Iris pigment epithelial cell (primary cell): ENCODE data around the gene CAMK1.

Experiments
- DNase-seq: peaks from one replicate; pipeline ENCODE4 v3.0.0-alpha.2; 2011; ENCODE audit warnings: low read depth

The CAMK1 gene

DNA sequence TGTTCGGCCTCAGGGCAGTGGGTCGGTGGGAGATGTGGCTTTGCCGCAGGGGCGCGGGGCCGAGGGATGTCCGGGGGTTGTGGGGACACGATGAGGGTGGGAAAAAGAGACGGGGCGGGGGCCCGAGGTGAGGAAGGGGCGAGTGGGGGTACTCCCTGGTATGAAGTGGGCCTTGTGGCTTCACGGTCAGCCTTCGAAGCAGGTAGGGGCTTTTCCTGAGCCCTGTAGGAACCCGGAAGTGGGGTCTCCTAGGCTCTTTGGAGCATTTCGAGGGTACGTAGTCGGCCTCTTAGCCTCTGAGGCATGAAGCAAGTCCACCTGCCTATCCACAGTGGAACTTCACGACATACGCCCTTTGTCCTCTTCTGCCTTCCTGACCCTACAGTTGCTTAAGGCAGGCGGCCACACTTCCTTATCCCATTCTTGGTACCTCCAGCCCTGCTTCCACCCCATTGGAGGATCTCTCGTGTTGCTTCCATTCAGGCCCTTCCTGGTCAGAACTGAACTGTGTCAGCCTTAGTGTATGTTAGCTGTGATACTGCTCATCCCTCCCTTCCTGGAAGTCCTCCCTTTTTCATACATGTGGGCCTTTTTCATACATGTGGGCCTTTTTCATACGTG lies 23.5 kb upstream of the CAMK1 start:
- DNase-seq = peak; percentile 68

DNA sequence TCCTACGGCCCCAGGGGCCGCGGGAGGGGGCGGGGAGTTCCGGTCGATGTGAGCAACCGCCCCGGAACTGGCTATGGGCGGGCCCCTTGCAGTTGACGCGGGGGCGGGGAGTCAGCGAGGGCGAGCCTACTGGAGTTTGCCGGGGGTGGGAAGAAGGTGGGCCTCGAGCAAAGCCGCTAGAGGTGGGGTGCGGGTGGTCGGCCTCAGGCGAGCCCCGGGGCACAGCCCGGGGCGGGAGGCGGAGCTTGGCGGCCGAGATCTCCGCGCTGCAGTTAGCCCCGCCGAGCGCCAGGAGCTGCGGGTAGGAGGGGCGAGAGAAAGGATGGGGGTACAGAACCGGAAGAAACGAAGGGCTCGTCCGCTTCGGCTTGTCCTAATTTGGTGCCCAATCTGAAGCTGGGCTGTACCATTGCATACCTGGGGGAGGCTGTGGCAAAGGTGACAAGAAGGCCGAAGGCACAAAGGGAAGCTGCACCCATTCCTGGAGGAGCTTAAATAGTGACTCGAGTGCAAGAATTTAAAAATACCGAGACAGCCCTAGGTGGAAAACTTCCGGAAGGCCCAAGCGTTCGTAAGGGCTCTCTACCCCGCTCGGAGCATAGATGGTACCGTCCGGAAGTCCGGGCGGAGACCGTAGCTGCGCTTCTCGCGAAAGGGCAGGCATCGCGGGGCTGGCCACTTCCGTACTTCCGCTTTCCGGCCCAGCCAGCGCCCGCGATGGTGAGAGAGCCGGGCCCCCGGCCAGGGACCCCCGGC lies 22.8 kb upstream of the CAMK1 start, which contains the start of the genes ARPC4 and TADA3:
Gene ARPC4 (plus strand): TSS at position 678 of the 756 bp plus-strand sequence. CDS start 40 bp downstream, at position 718.
Gene TADA3 (minus strand): TSS at position 69 of the 756 bp plus-strand sequence. CDS start 1,007 bp downstream, outside the sequence.
- peak; percentile 96 for DNase-seq

DNA sequence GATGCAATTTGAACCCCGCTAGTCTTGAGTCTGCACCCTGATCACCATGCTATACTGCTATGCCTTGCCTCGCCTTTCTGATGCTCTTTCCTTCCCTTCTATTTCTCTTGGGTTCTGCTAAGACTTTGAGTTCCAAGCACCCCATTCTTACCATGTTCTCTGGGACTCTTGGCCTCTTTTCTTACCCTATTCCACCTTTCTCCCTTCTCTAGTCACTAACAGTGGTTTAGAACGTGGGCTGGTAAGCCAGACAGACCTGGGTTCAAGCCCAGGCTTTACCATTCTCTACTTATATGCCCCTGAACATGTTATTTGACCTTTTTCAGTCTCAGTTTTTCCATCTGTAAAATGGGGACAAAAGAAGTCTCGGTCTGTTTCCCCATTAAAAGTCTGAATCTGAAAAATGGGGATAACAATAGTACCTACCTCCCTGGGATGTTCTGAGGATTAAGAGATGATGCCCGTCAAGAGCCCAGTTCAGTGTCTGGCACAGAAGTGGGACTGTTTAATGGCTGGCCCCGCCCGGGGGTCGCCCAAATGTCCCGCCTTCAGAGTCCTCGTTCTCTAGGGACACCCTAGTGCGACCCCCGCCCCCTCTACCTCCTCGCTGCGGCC lies 22.1 kb upstream of the CAMK1 start:
- no peak for DNase-seq

DNA sequence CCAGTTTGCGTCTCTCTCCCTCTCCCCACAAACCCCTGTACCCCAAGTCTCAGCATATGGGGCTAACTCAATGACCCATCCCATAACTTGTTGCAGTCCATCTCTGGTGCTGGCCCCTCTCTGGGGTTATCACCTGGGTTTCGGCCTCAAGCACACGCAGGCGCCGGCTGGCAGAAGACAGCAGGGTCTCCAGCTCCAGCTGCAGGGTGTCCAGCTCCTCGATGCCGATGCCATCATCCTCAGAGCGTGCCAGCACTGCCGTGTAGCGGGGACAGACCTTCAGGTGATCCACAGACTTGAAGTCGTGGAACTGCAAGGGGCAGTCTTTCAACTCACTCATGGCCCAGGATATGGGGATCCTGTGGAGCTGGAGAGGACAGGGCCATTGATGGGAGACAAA lies 21.4 kb upstream of the CAMK1 start:
- no peak for DNase-seq

DNA sequence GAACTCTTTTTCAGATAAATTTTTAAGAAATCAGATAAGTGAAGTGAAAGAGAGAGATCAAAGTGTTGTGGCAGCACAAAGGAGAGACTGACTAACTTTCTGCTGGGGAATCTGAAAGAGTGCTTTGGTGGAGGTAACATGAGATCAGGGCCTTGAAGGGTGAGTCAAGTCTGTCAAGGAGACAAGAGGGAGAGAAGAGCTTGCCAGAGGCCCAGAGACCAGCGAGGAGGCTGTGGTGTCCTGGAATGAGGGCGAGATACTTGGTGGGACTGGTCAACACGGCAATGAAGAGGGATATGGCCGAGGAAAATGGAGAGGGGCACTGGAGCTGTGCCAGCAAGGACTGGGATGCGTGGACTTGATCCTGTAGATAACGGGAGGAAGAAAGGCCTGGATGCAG lies 18.0 kb upstream of the CAMK1 start:
- peak; percentile 86 for DNase-seq

DNA sequence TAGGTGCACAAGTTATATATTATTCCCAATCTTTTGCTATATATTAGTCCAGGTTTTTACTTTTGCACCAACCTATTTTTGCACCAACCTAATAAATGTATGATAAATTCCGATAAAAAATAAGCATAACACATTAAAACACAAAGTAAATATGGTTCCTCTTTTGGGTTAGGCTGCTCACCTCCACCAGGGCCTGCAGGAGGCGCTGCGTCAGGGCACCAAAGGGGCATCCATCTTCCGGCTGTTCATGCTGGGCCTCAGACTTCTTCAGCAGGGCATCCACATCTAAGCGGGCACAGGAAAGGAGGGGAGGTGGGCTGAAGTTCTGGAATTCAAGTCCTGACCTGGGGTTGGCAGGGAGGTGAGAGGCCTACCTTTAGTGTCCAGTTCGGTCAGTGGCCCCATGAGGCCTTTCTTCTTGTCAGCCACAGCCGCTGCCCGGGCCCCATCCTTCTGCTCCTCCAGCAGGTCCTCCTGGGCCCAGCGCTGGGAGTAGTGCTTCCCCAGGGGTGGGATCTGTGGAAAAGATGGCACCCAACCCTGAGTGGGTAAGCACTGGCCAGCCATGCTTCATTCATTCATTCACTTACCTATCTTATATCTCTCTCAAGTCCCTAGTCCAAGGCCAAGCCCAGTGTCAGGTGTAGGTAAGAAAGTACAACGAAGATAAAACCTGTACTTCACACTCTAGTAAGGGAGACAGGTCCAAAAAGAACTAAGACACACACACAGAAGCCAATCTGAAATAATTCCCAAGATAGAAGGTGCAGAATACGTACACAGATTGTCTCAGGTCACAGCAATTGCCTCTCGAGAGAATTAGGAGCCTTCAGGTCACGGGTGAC lies 17.3 kb upstream of the CAMK1 start:
- DNase-seq = no peak

DNA sequence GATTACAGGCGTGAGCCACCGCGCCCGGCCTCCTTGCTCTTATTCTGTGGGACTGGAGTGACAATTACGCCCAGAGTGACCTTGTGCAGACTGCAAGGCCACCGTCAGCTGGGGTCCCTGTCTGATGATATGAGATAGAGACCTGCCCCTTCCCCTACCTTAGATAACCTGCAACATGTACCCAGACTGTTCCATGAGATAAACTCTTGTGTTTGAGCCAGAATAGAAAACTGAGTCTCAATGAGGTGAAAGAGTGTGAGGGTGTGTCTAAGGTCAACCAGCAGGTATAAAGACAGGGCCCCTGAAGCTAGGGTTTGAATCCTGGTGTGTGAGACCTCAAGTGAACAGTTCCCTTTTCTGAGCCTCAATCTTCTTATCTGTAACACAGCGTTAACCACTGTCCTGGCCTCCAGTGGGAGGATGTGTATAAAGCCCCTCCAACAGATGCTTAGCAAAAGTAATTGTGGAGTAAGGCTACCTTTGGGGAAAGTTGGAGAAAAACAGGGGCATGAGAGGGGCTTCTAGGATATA lies 16.5 kb upstream of the CAMK1 start:
- no peak for DNase-seq

DNA sequence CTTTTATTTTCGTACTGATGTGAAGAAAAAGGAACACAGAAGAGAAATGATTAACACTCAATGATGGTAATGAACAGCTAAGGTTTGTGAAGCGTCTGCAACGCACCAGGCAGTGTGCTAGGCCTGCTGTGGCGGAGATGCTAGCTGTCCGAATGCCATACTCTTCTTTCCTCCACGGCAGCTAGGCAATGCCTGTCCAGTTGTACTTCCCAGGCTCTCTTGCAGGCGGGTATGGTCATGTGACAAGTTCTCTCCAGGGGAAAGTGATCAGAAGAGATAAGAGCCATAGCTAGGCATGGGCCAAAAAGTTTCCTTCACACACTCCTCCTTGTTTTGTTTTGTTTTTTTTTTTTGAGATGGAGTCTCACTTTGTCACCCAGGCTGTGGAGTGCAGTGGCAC lies 15.9 kb upstream of the CAMK1 start:
- no peak for DNase-seq

DNA sequence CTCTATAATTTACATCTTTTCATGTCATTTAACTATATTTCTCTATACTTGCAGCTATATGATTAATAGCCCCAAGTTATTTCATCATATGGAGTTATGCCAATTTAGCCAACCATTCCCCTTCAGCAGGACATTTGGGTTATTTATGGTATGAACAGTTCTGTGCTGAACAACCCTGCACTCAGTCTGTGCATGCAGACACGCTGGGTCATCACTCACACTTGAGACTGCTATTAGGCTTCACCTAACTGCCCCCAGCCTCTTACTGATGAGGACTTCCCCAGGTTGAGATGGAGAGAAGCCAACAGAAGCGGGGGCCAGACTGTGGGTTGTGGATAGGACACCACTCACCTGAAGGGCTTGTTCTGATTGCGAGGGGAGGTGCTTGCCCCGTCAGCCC lies 15.2 kb upstream of the CAMK1 start:
- DNase-seq = peak; percentile 54

DNA sequence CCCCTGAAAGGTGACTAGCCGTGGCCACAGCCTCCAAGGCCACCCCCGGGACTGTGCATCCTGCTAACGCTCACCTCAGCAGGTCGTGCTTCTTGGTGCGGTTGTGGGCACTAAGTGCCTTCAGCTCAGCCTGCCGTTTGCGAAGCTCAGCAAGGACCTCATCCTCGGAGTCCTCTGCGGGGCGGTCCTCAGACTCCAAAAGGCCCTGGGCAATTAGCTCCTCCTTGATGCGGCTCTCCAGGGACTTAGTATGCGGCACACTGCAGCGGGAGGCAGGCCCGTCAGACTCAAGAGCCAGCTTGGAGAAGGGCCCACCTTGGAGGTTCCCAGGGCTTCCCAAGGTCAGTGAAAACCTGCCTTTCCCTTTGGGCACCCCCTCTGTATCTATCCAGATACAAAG lies 14.2 kb upstream of the CAMK1 start:
- DNase-seq = no peak

DNA sequence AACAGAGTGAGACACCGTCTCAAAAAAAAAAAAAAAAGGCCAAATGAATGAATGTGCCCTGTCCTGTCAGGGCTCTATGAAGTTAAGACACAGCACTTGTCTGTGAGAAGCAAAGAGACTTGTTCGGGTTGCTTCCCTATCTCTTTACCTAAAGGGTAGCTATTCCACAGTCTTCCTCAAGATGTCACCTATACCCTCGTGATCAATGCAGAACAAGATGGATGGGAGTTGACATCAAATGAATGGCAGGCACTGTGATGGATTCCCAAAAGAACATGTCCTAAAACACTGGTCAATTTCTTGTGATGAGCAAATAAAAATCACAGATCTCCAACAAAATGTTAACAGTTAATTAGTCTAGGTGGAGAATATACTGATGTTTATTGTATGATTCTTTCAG lies 13.0 kb upstream of the CAMK1 start:
- no peak for DNase-seq

DNA sequence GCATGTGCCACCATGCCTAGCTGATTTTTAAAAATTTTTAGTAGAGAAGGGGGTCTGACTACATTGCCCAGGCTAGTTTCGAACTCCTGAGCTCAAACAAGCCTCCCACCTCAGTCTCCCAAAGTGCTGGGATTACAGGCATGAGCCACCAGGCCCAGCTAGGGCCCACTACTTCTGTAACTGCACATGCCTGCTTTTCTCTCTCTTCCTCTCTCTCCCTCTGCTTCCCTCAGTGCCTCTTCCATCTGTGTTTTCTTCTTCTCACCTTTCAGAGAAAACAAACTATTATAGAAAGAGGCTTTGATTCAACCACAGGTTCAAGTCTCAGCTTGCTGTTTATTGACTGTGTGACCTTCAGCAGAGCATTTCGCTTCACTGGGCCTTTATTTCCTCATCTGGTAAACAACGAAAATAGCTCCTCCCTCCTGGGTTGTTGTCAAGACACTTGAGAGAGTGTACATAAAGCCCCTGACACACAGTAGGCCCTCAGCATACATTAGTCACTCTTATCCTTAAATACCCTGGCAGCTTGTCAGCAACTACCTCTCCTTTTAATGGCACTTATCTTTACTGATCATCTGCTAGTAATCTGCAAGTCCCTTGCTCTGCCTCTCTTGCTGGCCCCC lies 12.3 kb upstream of the CAMK1 start:
- DNase-seq = no peak

DNA sequence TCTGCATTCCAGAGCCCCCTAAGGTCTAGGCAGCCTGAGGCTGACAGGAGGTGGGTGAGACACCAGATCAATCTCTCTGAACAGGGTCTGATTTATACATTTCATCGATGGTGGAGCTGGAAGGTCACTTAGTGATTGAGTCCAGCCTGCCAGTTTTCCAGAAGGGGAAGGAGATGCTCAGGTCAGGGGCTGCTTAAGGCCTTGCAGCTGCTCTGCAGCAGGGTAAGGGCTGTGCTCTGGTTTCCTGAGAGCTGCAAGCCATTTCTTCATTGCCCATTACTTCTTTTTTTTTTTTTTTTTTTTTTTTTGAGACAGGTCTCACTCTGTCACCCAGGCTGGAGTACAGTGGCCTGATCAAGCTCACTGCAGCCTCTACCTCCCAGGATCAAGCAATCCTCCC lies 11.8 kb upstream of the CAMK1 start:
- DNase-seq = no peak

DNA sequence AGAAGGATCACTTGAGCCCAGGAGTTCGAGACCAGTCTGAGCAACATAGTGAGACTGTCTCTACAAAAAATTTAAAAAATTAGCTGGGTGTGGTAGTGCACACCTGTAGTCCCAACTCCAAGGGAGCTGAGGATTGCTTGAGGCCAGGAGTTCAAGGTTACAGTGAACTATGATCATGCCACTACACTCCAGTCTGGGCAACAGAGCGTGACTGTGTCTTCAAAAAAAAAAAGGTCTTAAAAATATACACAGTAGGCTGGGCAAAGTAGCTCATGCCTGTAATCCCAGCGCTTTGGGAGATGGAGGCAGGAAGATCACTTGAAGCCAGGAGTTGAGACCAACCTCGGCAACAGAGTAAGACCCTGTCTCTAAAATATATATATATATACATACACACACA lies 11.2 kb upstream of the CAMK1 start:
- no peak for DNase-seq

DNA sequence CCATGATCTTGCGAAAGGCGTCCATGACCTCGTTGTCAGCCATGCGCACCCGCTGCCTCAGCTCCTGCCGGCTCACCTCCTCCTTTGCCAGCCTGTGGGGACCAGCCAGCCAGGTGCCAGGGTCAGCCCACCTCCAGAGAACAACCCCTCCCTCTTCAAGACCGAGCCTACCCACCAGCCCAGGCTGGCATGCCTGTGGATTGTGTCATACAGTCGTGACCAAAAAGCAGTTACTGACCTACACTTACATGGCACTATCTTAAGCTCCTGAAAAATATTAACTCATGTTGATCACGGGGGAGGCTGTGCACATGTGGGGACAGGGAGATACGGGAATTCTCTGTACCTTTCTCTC lies 10.7 kb upstream of the CAMK1 start:
- no peak for DNase-seq

DNA sequence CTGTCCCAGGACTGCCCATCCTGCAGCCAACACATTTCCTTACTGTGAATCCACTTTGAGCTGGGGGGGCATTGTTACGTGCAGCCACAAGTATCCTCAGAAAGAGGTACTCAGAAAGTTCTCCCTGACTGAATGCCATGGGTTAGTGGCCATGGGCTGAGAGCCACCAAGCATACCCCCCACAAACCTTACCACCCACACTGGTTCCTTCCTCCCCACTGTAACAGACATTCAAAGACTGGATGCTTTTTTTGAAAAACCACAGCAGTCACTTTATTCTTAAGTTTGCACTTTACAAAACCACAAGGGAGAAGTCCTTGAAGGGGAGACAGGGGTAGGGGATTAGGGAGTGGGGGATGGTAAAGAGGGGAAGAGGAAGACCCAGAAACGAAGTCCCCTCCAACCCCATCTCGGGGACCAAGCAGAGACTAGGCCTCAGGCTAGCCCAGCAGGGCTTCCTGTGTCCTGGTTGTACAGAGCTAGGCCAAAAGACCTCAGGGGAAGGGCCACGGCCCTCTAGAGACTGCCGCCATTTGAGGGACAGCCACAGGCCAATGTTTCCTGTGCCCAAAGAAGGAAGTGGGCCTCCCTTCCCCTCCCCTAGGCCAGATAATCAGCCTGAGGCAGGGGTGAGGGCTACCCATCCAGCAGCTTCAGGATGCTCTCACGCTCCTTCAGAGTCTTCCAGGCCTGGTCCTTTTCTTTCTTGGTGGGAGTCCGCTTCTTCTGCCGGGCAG lies 10.1 kb upstream of the CAMK1 start:
- DNase-seq = no peak

DNA sequence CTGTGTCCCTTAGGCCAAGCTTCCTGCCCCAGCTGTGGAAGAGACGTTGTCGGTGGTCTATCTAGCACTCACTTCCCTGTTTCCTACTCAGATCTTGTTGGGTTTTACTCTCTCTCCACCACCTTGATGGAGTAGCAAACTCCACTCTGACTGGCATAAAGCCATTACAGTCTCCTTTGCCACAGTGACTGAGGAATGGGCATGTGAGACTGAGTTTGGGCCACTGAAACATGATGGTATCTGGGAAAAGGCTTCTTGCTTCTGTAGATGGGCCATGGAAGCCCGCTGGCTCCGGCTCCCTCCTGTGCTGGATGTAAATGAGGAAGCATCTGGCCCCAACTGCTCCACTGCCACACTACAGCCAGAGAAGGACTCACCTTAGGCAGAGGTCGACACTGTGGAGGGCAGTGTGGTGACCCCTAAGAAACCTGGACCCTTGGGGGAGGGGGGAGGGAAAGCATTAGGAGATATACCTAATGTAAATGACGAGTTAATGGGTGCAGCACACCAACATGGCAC lies 9.4 kb upstream of the CAMK1 start:
- no peak for DNase-seq

DNA sequence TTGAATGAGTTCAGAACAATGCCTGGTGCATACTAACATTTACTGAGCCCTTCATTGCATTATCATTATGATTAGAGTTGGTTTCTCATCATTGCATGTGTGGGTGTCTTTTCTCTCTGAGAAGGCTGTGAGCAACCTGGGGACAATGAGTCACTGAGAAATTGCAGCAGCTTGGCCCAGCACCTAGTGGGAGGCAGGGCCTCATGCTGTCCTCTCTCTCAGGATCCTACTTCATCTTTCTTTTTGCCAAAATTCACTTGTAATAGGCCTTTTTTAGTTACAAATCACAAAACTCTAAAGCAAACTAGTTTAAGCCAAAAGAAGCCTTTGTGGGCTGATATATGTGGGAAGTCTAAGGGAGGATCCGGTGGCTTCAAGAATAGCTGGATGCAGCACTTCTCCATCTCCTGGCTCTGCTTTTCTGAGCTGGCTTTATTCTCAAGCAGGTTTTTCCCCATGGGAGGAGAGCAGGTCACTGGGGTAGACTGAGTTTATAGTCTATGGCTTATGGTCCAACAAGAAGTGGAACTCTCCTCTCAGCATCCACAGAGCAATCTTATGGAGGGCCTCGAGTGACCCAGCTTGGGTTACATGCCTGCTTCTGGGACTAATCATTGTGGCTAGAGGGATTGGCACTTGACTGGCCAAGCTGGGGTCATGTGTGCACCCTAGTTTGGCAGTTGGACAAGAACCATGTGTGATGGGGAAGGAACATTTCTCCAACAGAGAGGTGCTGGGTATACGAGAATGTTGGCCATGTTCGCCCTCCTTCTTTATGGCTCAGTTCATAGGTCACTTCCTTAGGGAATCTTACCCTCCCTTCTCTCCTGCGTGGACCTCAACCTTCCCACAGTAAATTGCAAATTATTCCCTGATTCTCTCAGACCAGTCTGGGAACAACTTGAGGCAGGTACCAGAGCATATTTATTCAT lies 8.7 kb upstream of the CAMK1 start:
- DNase-seq = peak; percentile 67

DNA sequence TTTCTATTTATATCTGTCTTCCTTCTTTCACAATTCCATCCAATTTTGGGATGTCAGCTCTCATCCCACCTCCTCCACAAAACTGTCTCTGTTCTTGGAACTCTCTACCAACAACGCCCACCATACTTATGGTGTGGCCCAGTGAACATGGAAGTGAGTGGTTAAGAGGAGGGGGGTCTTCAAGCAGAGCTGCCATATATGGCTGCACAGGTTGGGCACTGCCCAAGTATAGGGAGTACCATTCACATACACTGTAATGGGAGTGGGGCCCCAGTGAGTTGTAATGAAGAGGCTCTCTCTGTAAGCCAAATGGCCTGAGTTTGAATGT lies 7.9 kb upstream of the CAMK1 start:
- DNase-seq = no peak
